ENCODE measurements around the gene TCEA2.

GRCh38 chr20:64104667-64105451 is 41.9 kb downstream of the TCEA2 start:
- TF ChIP-seq YY1 (IDR thresholded peaks at IDR 0.05; ENCODE audit: insufficient read depth, insufficient read length) (no peak), SUZ12 (IDR thresholded peaks at IDR 0.05; ENCODE audit: extremely low read depth, insufficient read depth, insufficient read length) (no peak)

Measured in NT2/D1 (cell line).